GM12878 (cell line): ENCODE results near the gene FAM83G. TPM values are rescaled to one million over a fixed set of nuclear protein-coding genes. Genes with fewer than 3 reads are reported as not detected.

Experiments
- ATAC-seq: fragments of 200-7000 bp; cut with Tn5 transposase; 3 replicates; pipeline ENCODE4 v1.9.1; 2020; ENCODE audit warnings: mild to moderate bottlenecking, moderate library complexity
- BruUV-seq: library from RNA; stranded (reverse); fragments of 400-500 nt; replicated peaks from 2 replicates; lab custom pipeline; 2021; lab: Mats Ljungman, UMichigan
- CTCF ChIA-PET: fragments of 300-600 bp; sonication (Branson Sonifier 250); formaldehyde crosslinking; extraction: SDS; loops from one replicate; lab custom pipeline; 2021; ENCODE audit warnings: inconsistent platforms; lab: Yijun Ruan, JAX
- POLR2A ChIA-PET: fragments of 350-600 bp; formaldehyde crosslinking; extraction: SDS; loops from one replicate; lab custom pipeline; 2021; ENCODE audit warnings: inconsistent platforms; lab: Charles Lee
- RAD21 ChIA-PET: fragments of 300-600 bp; sonication (Branson Sonifier 250); formaldehyde crosslinking; loops from one replicate; lab custom pipeline; 2023; ENCODE audit warnings: antibody characterized with exemption; ENCODE audit not compliant: unreplicated experiment; lab: Charles Lee
- SMC1A ChIA-PET: fragments of 300-600 bp; sonication (Branson Sonifier 250); formaldehyde crosslinking; loops from one replicate; lab custom pipeline; 2023; ENCODE audit not compliant: unreplicated experiment, uncharacterized antibody; lab: Charles Lee
- DNase-seq: peaks from one replicate; pipeline ENCODE4 v3.0.0-alpha.2; 2011; ENCODE audit warnings: low read depth, low spot score
- FAIRE-seq: peaks from 3 replicates; lab custom pipeline; 2011; peaks lifted over from hg19 to GRCh38; lab: Jason Lieb, UNC
- H2AFZ ChIP-seq: 2 replicates; pipeline ENCODE4 v1.6.0; 2011; ENCODE audit warnings: low read depth, low read length, control low read depth; ENCODE audit not compliant: control insufficient read depth
- H3K27ac ChIP-seq: 2 replicates; pipeline ENCODE4 v1.5.1; 2011; ENCODE audit warnings: control low read depth; ENCODE audit not compliant: control insufficient read depth, insufficient read depth
- H3K27me3 ChIP-seq, 2 experiments: replicated peaks in 1 of 2; 2 replicates each; pipeline versions ENCODE4 v1.6.0 to v1.6.1; 2011; ENCODE audit warnings: low read length in 1 of 2; ENCODE audit not compliant: control insufficient read depth in 2 of 2, insufficient read depth in 2 of 2
- H3K36me3 ChIP-seq, 2 experiments: 2 replicates each; pipeline ENCODE4 v1.5.1; 2011; ENCODE audit warnings: low read length in 1 of 2; ENCODE audit not compliant: control insufficient read depth in 2 of 2, insufficient read depth in 2 of 2
- H3K4me1 ChIP-seq: 2 replicates; pipeline ENCODE4 v1.6.1; 2011; ENCODE audit warnings: mild to moderate bottlenecking, low read length, moderate library complexity, mixed read lengths; ENCODE audit not compliant: control insufficient read depth, insufficient read depth
- H3K4me2 ChIP-seq: 2 replicates; pipeline ENCODE4 v1.6.0; 2011; ENCODE audit warnings: control low read depth; ENCODE audit not compliant: control insufficient read depth, insufficient read depth
- H3K4me3 ChIP-seq: fragments of 200-600 bp; sonication (generic); 2 replicates; pipeline ENCODE4 v1.5.1; 2016
- H3K79me2 ChIP-seq: 2 replicates; pipeline ENCODE4 v1.6.0; 2011; ENCODE audit warnings: low read length; ENCODE audit not compliant: control insufficient read depth, insufficient read depth
- H3K9ac ChIP-seq: 2 replicates; pipeline ENCODE4 v1.8.0; 2011; ENCODE audit warnings: low read length, control low read depth, mixed read lengths; ENCODE audit not compliant: control insufficient read depth, insufficient read depth
- H3K9me3 ChIP-seq: replicated peaks from 3 replicates; pipeline ENCODE4 v1.5.1; 2011; ENCODE audit warnings: mild to moderate bottlenecking, low read length; ENCODE audit not compliant: control insufficient read depth, insufficient read depth
- H4K20me1 ChIP-seq: 2 replicates; pipeline ENCODE4 v1.6.0; 2011; ENCODE audit not compliant: control insufficient read depth, insufficient read depth
- BCL3 ChIP-seq: IDR thresholded peaks from 2 replicates; pipeline ENCODE4 v1.6.1; 2011; ENCODE audit warnings: borderline replicate concordance, low read depth, mild to moderate bottlenecking, moderate library complexity, low read length; ENCODE audit not compliant: insufficient read depth, poor library complexity, severe bottlenecking
- BMI1 ChIP-seq: fragments of 450-650 bp; IDR thresholded peaks from 2 replicates; pipeline ENCODE4 v1.6.1; 2016; ENCODE audit warnings: mild to moderate bottlenecking, moderate library complexity, borderline replicate concordance
- CHD1 ChIP-seq: IDR thresholded peaks from 2 replicates; pipeline ENCODE4 v1.6.1; 2012; ENCODE audit warnings: low read depth, low read length, improper control_type of control experiment
- CHD2 ChIP-seq: IDR thresholded peaks from 2 replicates; pipeline ENCODE4 v1.6.1; 2011; ENCODE audit warnings: low read depth, low read length, improper control_type of control experiment, borderline replicate concordance
- E2F8 ChIP-seq: fragments of 450-650 bp; IDR thresholded peaks from 2 replicates; pipeline ENCODE4 v1.6.1; 2018; ENCODE audit warnings: mild to moderate bottlenecking, low read depth, moderate library complexity; ENCODE audit not compliant: partially characterized antibody
- ETV6 ChIP-seq, 2 experiments: fragments of 450-650 bp in 1 of 2; IDR thresholded peaks in 1 of 2; conservative IDR thresholded peaks in 1 of 2; 2 replicates each; pipeline ENCODE4 v1.6.1; 2014; ENCODE audit warnings: antibody characterized with exemption in 1 of 2, borderline replicate concordance in 1 of 2, low read depth in 1 of 2, mild to moderate bottlenecking in 1 of 2, moderate library complexity in 1 of 2
- JUND ChIP-seq: IDR thresholded peaks from 2 replicates; pipeline ENCODE4 v1.6.1; 2012; ENCODE audit warnings: low read depth, mild to moderate bottlenecking, low read length, improper control_type of control experiment, moderate library complexity
- MEF2B ChIP-seq: fragments of 450-650 bp; IDR thresholded peaks from 2 replicates; pipeline ENCODE4 v1.6.1; 2018; ENCODE audit warnings: mild to moderate bottlenecking, moderate library complexity; ENCODE audit not compliant: partially characterized antibody, poor library complexity, severe bottlenecking
- POLR2A ChIP-seq: IDR thresholded peaks from 2 replicates; pipeline ENCODE4 v1.6.1; 2011; ENCODE audit warnings: low read depth, mild to moderate bottlenecking, low read length
- PRDM15 ChIP-seq: fragments of 450-650 bp; formaldehyde crosslinking; IDR thresholded peaks from 2 replicates; pipeline ENCODE4 v1.4.0; 2020; ENCODE audit warnings: mild to moderate bottlenecking, moderate library complexity
- SP1 ChIP-seq: IDR thresholded peaks from one replicate; pipeline ENCODE4 v1.6.1; 2011; ENCODE audit warnings: low read depth, low read length
- SPI1 ChIP-seq: IDR thresholded peaks from 2 replicates; pipeline ENCODE4 v1.6.1; 2011; ENCODE audit warnings: low read depth, mild to moderate bottlenecking, low read length, moderate library complexity, borderline replicate concordance; ENCODE audit not compliant: insufficient read depth
- WRNIP1 ChIP-seq: IDR thresholded peaks from 2 replicates; pipeline ENCODE4 v1.6.1; 2011; ENCODE audit warnings: low read depth, low read length, improper control_type of control experiment, borderline replicate concordance
- WGBS: methylation state at CpG from one replicate; pipeline ENCODE4 v1.1.6; 2016; ENCODE audit warnings: low lambda C conversion rate; ENCODE audit not compliant: insufficient replicate concordance, insufficient coverage; ENCODE audit errors: missing lambda C conversion rate; 5-methylcytosine and 5-hydroxymethylcytosine counted together
- in situ Hi-C: fragments of 300-500 bp; cut with MboI; formaldehyde crosslinking; loops from 9 replicates; pipeline ENCODE4 v1.14.3; 2018; ENCODE audit warnings: mixed read lengths
- intact Hi-C: fragments of 100-400 bp; cut with micrococcal nuclease; formaldehyde crosslinking; loops from one replicate; pipeline ENCODE4 v1.14.2; 2022; ENCODE audit not compliant: unreplicated experiment
- polyA plus RNA-seq, 11 experiments: library from polyadenylated mRNA; depleted of rRNA in 4 of 11; unstranded in 6 of 11; stranded (reverse) in 5 of 11; fragments of >200 nt; fragmentation: Nextera tagmentation in 4 of 11; fragmentation: Illumina TruSeq in 1 of 11; extraction: Ambion mirVana in 4 of 11; extraction: Trizol in 1 of 11; gene quantifications; 1 replicate in 1 of 11; 2 replicates in 10 of 11; pipeline versions ENCODE4 v1.2.1 to v1.2.3, GENCODE V29; 2011 to 2016; ENCODE audit warnings: inconsistent platforms in 2 of 11, missing spikeins in 2 of 11, low read depth in 1 of 11
- total RNA-seq, 4 experiments: library from RNA; depleted of rRNA in 3 of 4; stranded (reverse); fragments of >200 nt in 3 of 4; fragmentation: Illumina TruSeq in 1 of 4; extraction: Trizol in 1 of 4; gene quantifications; 2 replicates each; pipeline versions ENCODE4 v1.2.1 to v1.2.3, GENCODE V29; 2013 to 2021

Gene FAM83G
- total and polyA plus RNA-seq, 10 of the 15 experiments (the other 5 are each of a cell fraction or from before 2014, with no cell fraction given) = 0.03 to 16.7 (median 6.5) TPM

GRCh38 chr17:18933102-18934058 is 71.2 kb downstream of the FAM83G start:
- DNase-seq = no peak
- no peak overlapping the region for H3K4me2 ChIP-seq
- no TSS peak for BruUV-seq
- TF ChIP-seq ETV6 (conservative IDR thresholded peaks at IDR 0.05 in 1 of 2, IDR thresholded peaks at IDR 0.05 in 1 of 2; ENCODE audit: borderline replicate concordance in 1 of 2, low read depth in 1 of 2) (0 out of 4 replicates have a peak, but pooled peaks of 1 of the 2 experiments have one; percentile 19), CHD1 (no peak), JUND (no peak), E2F8 (no peak), MEF2B (no peak), CHD2 (no peak), PRDM15 (no peak), BMI1 (no peak), SPI1 (peak; percentile 59; the same call in 1 of the 2 replicates), SP1 (no peak), POLR2A (no peak), WRNIP1 (no peak), BCL3 (peak; percentile 43)

More at GRCh38 chr17:18933102-18934058, 71.2 kb downstream of the FAM83G start:
- no peaks in the 10 kb centered on the region for H3K79me2 ChIP-seq
- FAIRE-seq (no peak), ATAC-seq (peak; percentile 80)
- no peak overlapping the region for H2AFZ ChIP-seq
- H3K27ac ChIP-seq = no peak overlapping the region
- no peak overlapping the region for H3K9ac ChIP-seq
- POLR2A ChIA-PET = interaction anchor here (1.1 to 1.2 kb wide), 2 partner anchors 9 to 74 kb away, joined by 3 read pairs; no protein-coding TSS in a partner anchor
- SMC1A ChIA-PET = interaction anchor here (1.2 kb wide), 1 partner anchor 16 kb away, joined by 4 read pairs; no protein-coding TSS in a partner anchor
- RAD21 ChIA-PET = interaction anchor here (1.4 kb wide), 1 partner anchor 8 kb away, joined by 3 read pairs; no protein-coding TSS in a partner anchor
- H3K4me3 ChIP-seq = no peak overlapping the region
- H3K4me1 ChIP-seq = peaks cover 10% of the 10 kb centered on the region
- H3K36me3 ChIP-seq = peaks cover 12 to 19% of the 10 kb centered on the region in 2 experiments
- no peaks in the 10 kb centered on the region for H3K27me3 ChIP-seq
- in situ Hi-C loops (no loop called here), intact Hi-C loops (no loop called here)
- 69% methylated on average over 14 of the region's 14 CpGs for WGBS
- CTCF ChIA-PET = interaction anchor here (1.0 to 1.6 kb wide), 3 partner anchors 23 to 28 kb away, joined by 5 read pairs; no protein-coding TSS in a partner anchor
- no peaks in the 10 kb centered on the region for H3K9me3 ChIP-seq
- H4K20me1 ChIP-seq = no peaks in the 10 kb centered on the region
